ENCODE data around the gene EREG. TPM values are rescaled to one million over a fixed set of nuclear protein-coding genes. Genes with fewer than 3 reads are reported as not detected.
A peak's percentile ranks its signal among the peaks of the same experiment; 100 is the strongest.

EREG gene
- total RNA-seq, 1 experiment from 2014 or later, result not detected

DNA sequence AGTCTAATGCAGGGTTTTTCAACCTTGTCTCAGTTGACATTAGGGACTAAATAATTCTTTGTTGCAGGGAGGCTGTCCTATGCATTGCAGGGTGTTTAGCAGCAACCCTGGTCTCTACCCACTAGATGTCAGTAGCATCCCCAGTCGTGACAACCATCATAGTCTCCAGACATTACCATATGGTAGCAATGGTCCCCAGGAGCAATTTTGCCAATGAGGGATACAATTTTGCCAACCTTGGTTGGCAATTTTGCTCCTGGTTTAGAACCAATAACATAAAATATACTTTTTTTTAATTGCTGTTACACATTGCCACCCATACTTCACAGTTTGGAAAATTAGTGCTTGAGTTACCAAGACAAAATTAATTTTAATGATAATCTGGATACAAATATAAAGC, 6.0 kb downstream of the EREG start:
- Histone ChIP-seq H2BK12ac (ENCODE audit: insufficient read length, low read depth, low read length) (no peak overlapping the region), H3K27ac (ENCODE audit: insufficient read length, low read depth, low read length) (no peak overlapping the region), H3K4ac (ENCODE audit: low read depth, low read length) (no peak overlapping the region), H3K79me1 (ENCODE audit: insufficient read depth, low read depth, low read length, poor library complexity, severe bottlenecking) (no peaks in the 10 kb centered on the region), H3K9ac (ENCODE audit: extremely low read depth, insufficient read length, low read length) (no peak overlapping the region), H4K91ac (ENCODE audit: insufficient read length, low read depth, low read length) (no peak overlapping the region), H2AK5ac (ENCODE audit: insufficient read length, low read length) (no peak overlapping the region), H2AFZ (ENCODE audit: low read length) (no peak overlapping the region), H2BK15ac (ENCODE audit: low read depth, low read length) (no peak overlapping the region), H3K23ac (ENCODE audit: insufficient read length, low read depth, low read length) (no peak overlapping the region), H3K14ac (ENCODE audit: insufficient read depth, low read length) (no peak overlapping the region), H2BK120ac (ENCODE audit: low read depth, low read length, poor library complexity, severe bottlenecking) (no peak overlapping the region), H3K9me3 (ENCODE audit: control insufficient read depth, low read depth, low read length) (no peaks in the 10 kb centered on the region), H3K23me2 (ENCODE audit: insufficient read length, low read depth, low read length, poor library complexity, severe bottlenecking) (no peaks in the 10 kb centered on the region), H3K56ac (ENCODE audit: insufficient read length, low read depth, low read length) (no peak overlapping the region), H4K8ac (replicated peaks; ENCODE audit: insufficient read length, low read depth, low read length) (no peak overlapping the region), H3K4me2 (ENCODE audit: insufficient read depth, insufficient read length, low read length) (no peak overlapping the region), H3K18ac (ENCODE audit: insufficient read length, low read depth, low read length) (no peak overlapping the region), H2BK20ac (ENCODE audit: low read depth, low read length, poor library complexity, severe bottlenecking) (no peak overlapping the region), H2BK5ac (ENCODE audit: insufficient read length, low read length) (no peak overlapping the region), H4K20me1 (ENCODE audit: control insufficient read depth, insufficient read depth, insufficient read length) (no peaks in the 10 kb centered on the region), H3K27me3 (ENCODE audit: insufficient read depth, low read length) (no peaks in the 10 kb centered on the region), H4K5ac (ENCODE audit: insufficient read length, low read depth, low read length) (no peak overlapping the region), H3K79me2 (ENCODE audit: insufficient read depth, low read length) (no peaks in the 10 kb centered on the region), H3K4me1 (ENCODE audit: insufficient read depth, low read length) (no peaks in the 10 kb centered on the region), H3T11ph (ENCODE audit: low read length) (no peak overlapping the region)
- no CpG with 5 or more reads among the region's 1 CpG for WGBS (ENCODE audit: extremely low coverage, insufficient read length, low lambda C conversion rate)
- DNase-seq, result peak; percentile 61
- H3K36me3 Mint-ChIP-seq (ENCODE audit: insufficient read depth in 1 of 3, low read depth in 3 of 3), result no peaks in the 10 kb centered on the region
- H3K27me3 Mint-ChIP-seq (ENCODE audit: low read depth), result peaks cover 6% of the 10 kb centered on the region; the same call in 1 of the 2 replicates
- no peak overlapping the region for H3K4me3 Mint-ChIP-seq
- H3K27ac Mint-ChIP-seq, result no peak overlapping the region
- no peaks in the 10 kb centered on the region; a peak in 1 of 5 replicates for H3K9me3 Mint-ChIP-seq
- peaks cover 0 to under 1% of the 10 kb centered on the region in 2 experiments; a peak in 2 of 4 replicates for H3K4me1 Mint-ChIP-seq
- TF ChIP-seq, protein P1, sequence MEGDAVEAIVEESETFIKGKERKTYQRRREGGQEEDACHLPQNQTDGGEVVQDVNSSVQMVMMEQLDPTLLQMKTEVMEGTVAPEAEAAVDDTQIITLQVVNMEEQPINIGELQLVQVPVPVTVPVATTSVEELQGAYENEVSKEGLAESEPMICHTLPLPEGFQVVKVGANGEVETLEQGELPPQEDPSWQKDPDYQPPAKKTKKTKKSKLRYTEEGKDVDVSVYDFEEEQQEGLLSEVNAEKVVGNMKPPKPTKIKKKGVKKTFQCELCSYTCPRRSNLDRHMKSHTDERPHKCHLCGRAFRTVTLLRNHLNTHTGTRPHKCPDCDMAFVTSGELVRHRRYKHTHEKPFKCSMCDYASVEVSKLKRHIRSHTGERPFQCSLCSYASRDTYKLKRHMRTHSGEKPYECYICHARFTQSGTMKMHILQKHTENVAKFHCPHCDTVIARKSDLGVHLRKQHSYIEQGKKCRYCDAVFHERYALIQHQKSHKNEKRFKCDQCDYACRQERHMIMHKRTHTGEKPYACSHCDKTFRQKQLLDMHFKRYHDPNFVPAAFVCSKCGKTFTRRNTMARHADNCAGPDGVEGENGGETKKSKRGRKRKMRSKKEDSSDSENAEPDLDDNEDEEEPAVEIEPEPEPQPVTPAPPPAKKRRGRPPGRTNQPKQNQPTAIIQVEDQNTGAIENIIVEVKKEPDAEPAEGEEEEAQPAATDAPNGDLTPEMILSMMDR (conservative IDR thresholded peaks at IDR 0.05), result peak; percentile 77
